Inflammatory macrophage treated with lipopolysaccharide for 4 hours (primary cell): Measurements from ENCODE around the gene ZC3H18.
A peak's percentile ranks its signal among the peaks of the same experiment; 100 is the strongest.

Experiments
- DNase-seq: peaks from one replicate; pipeline ENCODE4 v3.0.0-alpha.2; 2020

The ZC3H18 gene

DNA sequence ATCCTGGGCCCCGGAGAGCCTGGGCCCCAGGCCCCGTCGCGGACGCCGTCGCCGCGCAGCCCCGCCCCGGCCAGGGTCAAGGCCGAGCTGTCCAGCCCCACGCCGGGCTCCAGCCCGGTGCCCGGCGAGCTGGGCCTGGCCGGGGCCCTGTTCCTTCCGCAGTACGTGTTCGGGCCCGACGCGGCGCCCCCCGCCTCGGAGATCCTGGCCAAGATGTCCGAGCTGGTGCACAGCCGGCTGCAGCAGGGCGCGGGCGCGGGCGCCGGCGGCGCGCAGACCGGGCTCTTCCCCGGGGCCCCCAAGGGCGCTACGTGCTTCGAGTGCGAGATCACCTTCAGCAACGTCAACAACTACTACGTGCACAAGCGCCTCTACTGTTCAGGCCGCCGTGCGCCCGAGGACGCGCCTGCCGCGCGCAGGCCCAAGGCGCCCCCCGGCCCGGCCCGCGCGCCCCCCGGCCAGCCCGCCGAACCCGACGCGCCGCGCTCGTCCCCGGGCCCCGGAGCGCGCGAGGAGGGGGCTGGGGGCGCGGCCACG, 36.8 kb upstream of the ZC3H18 start:
- no peak for DNase-seq

DNA sequence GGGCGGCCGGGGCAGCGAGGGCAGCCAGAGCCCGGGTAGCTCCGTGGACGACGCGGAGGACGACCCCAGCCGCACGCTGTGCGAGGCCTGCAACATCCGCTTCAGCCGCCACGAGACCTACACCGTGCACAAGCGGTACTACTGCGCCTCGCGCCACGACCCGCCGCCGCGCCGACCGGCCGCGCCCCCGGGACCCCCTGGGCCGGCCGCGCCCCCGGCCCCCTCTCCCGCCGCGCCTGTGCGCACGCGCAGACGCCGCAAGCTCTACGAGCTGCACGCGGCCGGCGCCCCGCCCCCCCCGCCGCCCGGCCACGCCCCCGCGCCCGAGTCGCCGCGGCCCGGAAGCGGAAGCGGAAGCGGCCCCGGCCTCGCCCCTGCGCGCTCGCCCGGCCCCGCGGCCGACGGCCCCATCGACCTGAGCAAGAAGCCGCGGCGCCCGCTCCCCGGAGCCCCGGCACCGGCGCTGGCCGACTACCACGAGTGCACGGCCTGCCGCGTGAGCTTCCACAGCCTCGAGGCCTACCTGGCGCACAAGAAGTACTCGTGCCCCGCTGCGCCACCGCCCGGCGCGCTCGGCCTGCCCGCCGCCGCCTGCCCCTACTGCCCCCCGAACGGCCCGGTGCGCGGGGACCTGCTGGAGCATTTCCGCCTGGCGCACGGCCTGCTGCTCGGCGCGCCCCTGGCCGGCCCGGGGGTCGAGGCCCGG, 36.1 kb upstream of the ZC3H18 start:
- DNase-seq, result peak; percentile 80

DNA sequence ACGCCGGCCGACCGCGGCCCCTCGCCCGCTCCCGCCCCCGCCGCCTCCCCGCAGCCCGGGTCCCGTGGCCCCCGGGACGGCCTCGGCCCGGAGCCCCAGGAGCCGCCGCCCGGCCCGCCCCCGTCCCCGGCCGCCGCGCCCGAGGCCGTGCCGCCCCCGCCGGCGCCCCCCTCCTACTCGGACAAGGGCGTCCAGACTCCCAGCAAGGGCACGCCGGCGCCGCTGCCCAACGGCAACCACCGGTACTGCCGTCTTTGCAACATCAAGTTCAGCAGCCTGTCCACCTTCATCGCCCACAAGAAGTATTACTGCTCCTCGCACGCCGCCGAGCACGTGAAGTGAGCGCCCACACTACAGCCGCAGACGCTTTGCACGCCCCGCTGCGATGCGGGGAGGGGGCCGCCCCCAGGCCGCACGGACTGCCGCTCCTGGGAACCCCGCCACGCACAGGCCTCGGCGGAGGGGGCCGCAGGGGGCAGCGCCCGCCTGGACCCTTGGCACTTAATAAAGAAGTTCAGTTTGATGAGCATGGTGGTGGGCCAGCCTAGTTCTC, 35.5 kb upstream of the ZC3H18 start:
- peak; percentile 33 for DNase-seq

DNA sequence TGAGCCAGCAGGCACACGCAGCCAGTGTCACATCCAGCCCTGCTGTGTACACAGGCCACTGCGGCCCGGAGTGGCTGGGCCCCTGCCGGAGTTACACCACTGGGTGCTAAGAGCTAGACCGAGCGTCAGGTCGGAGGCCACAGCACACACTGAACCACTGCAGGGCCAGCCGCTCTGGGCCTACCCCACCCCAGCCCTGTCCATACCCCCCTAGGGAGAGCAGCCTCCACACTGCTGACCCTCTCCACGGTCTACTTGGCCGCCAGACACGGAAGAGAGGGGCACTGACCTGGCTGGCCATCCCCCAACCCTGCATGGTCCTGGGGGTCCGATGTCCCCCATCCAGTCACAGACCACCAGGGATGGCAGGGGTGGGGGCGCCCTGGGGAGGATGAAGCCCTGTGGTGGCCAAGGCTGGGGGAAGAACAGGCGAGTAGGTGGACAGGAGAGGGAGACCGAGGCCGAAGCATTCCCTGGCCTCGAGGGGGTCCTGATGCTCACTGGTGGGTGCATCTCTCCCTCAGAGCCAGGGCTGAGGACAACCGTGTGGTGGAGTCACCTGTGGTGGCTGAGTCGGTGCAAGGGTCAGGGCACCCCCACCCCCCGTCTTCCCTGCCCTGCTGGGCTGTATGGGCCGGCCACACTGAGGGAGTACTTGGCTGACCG, 34.9 kb upstream of the ZC3H18 start:
- DNase-seq, result no peak

DNA sequence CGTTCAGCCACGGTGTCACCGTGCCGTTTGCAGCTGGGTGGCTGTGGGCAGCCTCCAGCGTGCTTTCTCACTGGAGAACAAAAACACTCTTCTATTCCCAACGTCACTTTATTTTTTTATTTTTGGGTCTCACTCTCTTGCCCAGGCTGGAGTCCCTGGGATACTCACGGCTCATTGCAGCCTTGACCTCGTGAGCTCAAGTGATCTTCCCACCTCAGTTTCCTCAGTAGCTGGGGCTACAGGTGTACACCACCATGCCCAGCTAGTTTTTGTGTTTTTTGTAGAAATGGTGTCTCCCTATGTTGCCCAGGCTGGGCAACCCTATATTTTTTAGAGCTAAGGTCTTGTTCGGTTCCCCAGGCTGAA, 34.4 kb upstream of the ZC3H18 start:
- no peak for DNase-seq

DNA sequence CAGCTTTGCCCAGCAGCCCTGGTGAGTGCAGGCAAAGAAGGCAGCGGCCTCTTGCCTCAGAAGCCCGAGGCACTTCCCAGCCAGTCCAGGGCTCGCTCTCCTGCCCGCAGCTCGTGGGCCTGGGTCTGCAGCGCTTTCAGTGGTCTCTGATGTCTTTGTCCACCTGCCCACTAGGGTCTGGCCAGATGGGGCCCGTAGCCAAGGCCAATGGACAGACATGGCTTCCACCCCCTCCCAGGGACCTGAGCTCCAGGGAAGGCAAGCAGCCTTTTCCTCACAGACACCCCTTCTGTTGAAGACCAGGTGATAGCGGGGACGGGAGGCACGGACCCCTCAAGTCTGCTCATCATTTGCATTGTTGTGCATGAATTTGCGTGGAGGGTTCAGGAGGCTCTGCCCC, 33.7 kb upstream of the ZC3H18 start:
- DNase-seq, result no peak

DNA sequence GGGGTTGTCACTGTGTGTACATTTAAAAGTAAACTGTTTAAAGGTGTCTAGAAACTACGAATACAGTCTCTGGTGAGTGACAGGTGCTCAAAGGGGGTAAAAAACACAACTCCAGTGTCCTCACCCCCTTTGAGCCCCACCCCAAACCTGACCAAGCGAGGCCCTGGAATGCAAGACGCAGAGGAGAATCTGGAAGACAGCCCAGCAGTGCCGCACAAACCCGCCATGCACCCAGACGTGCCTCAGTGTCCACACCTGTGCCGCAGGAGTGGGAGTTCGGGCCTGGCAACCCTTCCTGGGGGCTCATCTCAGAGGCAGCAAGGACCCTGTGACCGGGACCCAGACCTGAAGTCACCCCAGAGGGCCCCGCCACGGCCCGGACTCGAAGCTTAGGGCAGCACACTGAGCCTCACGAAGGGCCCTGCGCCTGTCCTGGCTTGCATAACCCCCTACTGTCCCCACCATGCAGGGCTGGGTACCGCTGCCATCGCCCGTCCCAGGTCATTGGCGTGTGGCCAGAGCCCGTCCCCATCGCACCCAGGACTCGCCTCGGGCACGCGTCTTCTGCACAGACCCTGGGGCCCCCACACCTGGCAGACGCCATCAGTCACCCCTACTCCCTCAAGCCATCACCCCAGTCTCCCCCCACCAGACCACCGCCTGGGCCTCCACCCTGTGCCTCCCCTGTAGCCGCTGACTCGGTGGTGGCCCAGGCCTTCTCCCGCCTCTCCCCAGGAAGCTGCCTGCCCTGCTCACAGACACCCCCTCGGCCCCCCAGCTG, 33.0 kb upstream of the ZC3H18 start:
- DNase-seq, result no peak

DNA sequence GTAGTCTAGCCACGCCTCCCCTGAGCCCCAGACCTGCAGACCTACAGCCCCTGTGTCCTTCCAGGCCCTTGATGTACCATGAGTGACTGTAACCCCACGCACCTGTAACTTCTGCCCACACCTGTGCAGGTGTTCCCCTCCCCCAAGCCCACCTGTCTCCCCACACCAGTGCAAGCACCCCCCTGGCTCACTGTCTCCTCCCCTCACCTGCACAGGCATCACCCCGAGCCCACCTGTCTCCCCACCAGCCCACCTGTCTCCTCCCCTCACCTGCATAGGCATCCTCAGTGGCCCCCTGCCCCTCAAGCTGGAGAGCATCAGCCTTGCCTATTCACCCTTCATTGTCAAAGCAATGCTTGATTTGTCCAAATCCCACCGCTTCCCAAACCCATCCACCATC, 32.3 kb upstream of the ZC3H18 start:
- DNase-seq, result no peak

DNA sequence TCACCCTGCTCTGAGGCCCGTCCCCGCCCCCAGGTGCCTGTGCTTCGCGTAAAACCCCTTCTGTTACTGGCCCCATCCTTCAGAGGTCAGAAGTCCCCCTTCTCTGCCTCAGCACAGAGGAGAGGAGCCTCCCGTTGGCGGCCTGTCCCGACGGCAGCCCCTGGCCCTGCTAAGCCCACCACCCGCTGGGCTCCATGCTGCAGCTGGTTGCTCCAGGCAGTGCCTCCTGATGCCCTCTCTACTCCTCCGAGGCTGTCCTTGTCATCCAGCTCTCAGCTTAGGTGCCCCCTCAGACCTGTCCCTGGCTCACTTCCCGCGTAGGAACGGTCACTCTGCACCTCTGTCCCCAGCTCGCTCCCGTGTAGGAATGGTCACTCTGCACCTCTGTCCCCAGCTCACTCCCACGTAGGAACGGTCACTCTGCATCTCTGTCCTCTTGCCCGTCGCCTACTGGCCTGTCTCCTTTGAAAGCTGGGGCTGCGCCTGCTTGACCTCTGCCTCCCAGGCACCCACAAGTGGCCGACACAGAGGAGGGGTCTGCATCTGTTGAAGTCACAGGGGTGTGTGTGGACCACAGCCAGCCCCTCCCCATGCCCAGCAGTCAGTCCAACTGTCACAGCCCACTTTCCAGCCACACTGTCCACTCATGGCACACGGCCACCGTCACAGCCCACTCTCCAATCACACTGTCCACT, 31.7 kb upstream of the ZC3H18 start:
- DNase-seq, result no peak

DNA sequence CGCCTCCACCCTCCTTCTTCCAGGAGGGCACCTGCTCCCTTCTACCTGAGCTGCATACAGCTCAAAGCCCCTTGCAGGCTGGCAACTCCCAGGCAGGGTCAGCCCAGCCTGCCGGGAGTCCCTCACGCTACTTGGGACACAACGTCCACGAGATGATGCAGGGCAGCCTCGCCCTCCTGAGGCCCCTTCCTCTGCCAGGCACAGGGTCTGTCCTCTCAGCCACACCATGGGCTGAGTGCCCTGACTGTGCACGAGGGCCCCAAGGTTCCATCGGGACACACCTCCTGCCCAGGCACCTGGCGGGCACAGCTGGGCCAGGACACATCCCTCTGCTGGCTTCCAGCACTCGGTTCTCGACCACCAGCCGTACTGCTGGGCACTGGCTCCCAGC, 30.9 kb upstream of the ZC3H18 start:
- no peak for DNase-seq

DNA sequence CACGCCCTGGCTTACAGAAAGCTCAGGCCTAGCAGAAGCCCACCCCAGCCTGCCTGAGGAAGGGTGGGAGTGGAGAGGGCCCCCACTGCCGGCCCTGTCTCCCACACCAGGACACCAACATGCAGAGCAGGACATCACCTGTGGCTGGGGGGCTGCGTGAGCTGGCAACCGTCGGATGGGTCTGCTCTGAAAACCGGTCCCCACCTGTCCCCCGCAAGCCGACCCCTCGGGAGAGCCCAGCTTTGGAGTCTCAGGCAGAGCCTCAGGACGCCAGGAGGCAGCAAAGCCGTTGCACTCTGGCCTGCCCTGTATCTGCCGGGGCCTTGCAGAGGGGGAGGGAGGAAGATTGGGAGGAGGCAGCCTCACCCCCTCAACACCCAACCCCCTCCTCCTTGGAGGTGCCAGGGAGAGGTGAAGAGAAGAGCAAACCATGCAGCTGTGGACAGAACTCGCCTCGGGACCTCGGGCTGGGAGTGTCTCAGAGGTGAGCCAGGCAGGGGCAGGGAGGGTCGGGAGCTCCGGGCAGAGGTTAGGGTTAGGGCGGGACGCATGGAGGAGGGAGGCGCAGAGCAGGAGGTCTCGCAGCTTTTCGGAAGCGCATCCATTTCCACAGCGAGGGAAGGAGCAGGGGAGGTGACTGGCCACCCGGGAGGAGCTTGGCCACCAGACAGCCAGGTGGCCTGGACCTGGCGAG, 30.4 kb upstream of the ZC3H18 start:
- DNase-seq, result no peak

DNA sequence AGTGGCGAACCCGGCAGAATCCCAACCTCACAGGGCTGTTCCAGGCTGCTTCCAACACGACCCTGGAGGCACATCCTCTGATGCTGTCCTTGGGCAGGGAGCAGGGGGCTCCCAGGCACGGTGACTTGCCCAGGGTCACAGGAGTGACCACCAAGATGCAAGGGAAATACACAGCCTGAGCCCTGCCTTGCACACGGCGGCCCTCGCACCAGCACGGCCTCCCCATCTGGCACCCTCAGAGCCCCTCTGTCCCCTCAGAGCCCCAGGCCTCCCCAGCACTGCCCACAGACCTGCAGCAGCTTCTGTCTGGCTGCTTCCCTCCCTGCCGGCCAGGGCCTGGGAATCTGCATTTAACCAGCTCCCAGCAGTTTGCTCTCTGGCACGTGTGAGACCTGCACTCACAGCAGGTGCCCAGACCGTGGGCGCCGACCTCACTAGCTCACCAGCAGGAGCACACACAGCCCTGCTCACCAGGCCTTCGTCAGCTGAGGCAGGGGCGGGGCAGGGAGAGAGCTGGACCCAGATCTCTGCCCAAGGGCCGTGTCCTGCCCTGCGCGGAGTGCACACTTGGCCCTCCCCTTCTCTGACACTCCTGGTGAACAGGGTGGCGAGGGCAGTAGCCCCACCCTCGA, 29.7 kb upstream of the ZC3H18 start:
- DNase-seq, result no peak

DNA sequence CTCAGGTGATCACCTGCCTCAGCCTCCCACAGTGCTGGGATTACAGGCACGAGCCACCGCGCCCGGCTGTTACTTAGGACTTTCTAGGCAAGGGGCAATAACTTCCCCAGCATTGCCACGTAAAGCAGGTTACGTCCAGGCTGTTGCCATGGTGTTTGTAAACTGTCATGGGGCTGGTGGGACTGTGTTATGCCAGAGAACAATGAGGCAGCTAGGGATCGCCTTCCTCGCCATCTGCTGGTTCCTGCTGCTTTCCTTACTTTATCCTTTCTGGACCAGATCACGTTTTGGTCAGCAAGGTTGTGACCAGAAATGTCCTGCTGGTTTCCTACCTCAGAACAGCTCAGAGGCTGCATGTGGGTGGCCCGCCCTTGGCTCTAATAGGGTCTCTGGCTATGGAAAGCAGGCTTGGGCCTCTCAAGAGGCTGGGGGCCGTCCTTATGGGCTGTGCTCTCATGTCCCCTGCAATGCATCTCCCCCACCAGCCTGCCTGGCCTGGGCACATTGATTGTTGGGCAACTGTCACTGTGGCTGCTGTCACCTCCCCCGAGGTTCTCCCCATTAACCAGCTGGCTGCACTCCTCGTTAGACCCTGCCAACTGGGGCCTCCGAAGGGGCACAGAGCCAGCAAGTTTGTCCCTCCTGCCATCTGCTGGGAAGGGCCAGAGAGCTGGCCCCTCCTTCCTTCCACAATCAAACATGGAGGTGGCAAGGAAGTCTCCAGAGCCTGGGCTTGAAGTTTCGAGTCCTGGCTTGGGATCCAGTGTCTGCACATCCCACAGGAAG, 28.2 kb upstream of the ZC3H18 start:
- no peak for DNase-seq

DNA sequence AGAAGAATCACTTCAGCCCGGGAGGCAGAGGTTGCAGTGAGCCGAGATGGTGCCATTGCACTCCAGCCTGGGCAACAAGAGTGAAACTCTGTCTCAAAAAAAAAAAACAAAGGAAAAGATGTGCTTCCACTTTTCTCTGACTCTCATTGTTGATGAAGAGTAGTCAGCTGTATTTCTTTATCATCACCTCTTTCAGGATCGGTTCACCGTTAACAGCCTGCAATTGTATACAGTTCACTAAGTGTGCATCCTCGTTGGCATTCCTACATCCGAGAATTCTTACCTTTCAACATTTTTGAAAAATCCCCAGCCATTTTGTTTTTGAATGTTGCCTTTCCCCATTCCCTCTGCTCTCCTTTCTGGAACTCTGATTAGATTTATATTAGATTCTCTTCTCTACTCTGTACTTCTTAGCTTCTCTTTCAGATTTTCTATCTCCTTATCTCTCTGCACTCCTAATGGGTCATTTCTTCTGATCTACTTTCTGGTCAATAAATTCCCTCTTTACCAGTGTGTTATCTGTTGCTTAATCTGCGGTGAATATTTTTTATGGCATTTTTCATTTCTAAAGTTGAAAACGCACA, 26.9 kb upstream of the ZC3H18 start:
- DNase-seq, result no peak

DNA sequence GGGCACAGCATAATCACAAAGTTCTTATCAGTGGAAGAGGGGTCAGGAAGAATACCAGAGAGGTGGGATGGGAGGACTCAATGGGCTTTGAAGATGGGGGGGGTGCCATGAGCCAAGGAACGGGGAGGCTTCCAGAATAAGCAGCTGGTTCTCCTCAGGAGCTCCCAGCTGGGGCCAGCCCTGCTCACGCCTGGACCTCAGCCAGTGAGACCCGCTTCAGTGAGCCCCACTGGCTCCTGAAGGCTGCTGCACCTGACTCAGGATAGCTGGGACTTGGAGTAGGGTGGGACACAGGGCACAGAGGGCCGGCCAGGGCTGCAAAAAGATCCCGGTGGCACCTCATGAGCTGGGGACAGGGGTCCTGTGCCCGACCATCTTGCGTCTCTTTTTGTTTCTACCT, 24.4 kb upstream of the ZC3H18 start:
- no peak for DNase-seq

DNA sequence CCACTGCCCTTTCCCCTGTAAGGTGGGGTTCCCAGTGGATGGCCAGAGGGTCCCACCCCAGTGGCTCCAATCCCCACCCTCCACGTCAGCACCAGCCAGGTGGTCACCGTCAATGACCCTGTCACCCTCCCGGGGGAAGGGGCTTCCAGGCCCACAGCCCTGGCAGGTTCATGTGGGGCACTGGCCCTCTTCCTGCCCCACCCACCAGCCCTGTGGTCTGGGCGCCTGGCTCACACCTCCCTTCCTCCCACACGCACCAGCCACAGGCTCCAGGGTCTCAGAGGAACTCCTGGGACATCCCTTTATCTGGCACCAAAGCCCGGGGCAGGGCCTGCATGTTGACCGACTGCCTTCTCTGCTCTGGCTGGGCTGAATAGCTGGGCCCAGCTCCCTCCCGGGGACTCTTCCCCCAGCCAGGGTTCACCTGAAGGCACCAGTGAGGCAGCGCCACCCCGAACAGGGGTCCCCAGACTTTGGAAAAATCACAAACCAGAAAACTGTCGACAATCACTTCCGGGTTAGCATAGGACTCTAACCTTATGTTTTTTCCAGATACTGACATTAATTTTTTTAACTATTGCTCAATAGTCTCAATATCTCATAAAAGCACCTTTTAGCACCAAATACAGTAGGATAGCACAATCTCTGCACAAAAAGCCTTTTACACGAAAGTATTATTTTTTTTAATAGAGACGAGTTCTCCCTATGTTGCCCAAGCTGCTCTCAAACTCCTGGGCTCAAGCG, 21.9 kb upstream of the ZC3H18 start:
- DNase-seq, result no peak

DNA sequence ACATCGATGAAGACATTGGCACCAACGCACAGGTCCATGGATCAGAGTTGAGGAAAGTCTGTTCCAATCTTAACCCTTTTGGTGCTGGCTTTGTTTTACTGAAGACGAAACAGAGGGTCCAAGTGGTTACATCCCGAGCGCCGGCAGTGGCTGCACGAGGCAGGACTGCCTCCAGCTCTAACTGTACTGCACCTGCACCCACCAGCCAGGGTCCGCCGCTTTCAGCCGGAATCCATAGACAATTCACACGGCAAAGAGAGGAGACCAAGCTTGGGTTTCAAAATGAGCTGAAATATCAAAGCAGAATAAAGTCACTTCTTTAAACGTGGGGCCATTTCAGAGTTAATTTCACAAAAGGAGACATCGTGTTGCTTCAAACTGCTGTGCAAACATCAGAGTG, 21.2 kb upstream of the ZC3H18 start:
- no peak for DNase-seq

DNA sequence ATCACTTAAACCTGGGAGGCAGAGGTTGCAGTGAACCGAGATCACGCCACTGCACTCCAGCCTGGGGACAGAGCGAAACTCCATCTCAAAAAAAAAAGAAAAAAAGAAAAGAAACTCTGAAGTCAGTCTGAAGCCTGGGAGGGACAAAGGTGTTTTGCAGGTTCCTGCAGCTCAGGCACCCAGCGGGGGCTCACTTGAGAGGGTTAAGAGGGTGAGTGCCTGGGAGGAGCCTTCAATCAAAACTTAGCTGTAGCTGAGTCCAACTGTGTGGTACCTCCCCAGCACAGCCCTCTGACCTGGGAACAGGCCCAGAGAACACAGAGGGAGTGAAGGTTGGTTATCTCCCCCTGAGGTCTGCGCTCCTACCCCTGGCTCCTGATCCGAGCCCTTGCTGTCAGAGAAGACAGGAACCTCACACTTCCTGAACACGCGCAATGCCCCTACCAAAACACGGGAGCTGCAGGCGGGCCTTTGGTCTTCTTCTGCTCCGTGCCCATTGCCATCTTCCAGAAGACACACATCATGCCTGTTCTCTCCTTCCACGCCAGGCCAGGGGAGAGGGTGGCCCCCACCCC, 20.4 kb upstream of the ZC3H18 start:
- no peak for DNase-seq

DNA sequence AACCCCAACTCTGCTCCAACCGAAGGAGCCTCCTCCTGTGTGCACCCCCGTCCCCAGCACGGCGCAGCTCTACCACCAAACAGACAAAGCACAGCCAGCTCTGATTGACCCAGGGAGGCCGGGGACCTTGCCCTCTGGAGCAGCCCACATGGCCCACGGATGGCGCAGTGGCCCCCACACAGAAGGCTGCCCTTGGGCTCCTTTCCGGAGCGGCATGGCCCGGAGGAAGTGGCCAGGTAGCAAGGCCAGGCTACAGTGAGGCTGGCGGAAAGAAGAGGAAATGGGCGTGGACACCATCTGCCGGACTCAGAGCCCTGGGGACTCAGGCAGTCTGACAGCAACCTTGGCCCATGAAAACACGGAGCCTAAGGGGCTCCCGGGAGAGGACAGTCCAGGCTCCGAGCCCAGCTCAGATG, 19.9 kb upstream of the ZC3H18 start:
- DNase-seq, result no peak

DNA sequence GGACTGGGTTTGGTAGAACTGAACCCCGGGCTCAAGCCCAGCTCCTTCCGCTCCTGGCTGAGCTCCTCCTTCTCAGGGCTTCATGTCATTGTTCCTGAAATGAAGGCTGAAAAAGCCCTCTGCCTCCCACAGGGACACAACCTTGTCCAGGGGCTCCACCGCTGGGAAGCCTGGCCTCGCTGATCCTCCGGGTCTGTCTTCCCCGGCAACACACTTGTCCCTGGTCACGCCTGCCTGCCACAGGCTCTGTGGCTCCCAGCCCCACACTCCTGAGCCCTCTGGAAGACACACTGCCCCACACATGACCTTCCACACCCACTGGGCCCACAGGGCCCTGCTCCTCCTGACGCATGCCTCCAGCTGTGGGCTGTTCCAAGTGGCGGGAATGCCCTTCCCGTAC, 18.0 kb upstream of the ZC3H18 start:
- DNase-seq, result no peak
